Thoracic aorta (tissue), 2 donors: Measurements from ENCODE around the gene SORD. TPM values are rescaled to one million over a fixed set of nuclear protein-coding genes. Genes with fewer than 3 reads are reported as not detected.
"Not testable (repeated sequence)": the region's sequence is repeated elsewhere in the genome, so short reads cannot be mapped to it uniquely, and the experiment has no call there.

Experiments
- ATAC-seq: fragments of 150-250 bp; one replicate; pipeline ENCODE4 v1.8.0; 2017; ENCODE audit warnings: low read depth; ENCODE audit not compliant: insufficient number of reproducible peaks, low FRiP score
- DNase-seq: peaks from one replicate; pipeline ENCODE4 v3.0.0-alpha.2; 2020; ENCODE audit warnings: low spot score
- H3K27ac ChIP-seq, 2 donors: fragments of 200-600 bp; sonication (generic); 1 replicate in 1 of 2; 2 replicates in 1 of 2; pipeline ENCODE4 v1.5.1; 2016; ENCODE audit warnings: mild to moderate bottlenecking in 2 of 2, moderate library complexity in 2 of 2
- H3K27me3 ChIP-seq: fragments of 200-600 bp; sonication (generic); replicated peaks from 2 replicates; pipeline ENCODE4 v1.6.0; 2016; ENCODE audit warnings: mild to moderate bottlenecking; ENCODE audit not compliant: insufficient read depth
- H3K36me3 ChIP-seq: fragments of 200-600 bp; sonication (generic); one replicate; pipeline ENCODE4 v1.5.1; 2016
- H3K4me1 ChIP-seq, 2 donors: fragments of 200-600 bp; sonication (generic); 1 replicate in 1 of 2; 2 replicates in 1 of 2; pipeline versions ENCODE4 v1.5.1 to v1.6.0; 2016; ENCODE audit warnings: low read depth in 2 of 2, mild to moderate bottlenecking in 1 of 2; ENCODE audit not compliant: control insufficient read depth in 1 of 2
- H3K4me3 ChIP-seq: fragments of 200-600 bp; sonication (generic); 2 replicates; pipeline ENCODE4 v1.5.1; 2016; ENCODE audit warnings: mild to moderate bottlenecking
- H3K9me3 ChIP-seq: fragments of 200-600 bp; sonication (generic); 2 replicates; pipeline ENCODE4 v1.5.1; 2016
- total RNA-seq, 2 donors: library from RNA; depleted of rRNA; stranded (reverse); fragments of >200 nt; gene quantifications; one replicate each; pipeline versions ENCODE4 v1.1.0 to v1.2.3, GENCODE V29; 2016
- TF ChIP-seq, protein P1 (sequence below): fragments of 200-600 bp; sonication (generic); IDR thresholded peaks from one replicate; pipeline ENCODE4 v1.5.1; 2019; ENCODE audit warnings: antibody characterized with exemption

SORD gene
- total RNA-seq, 2 donors from 2014 or later, result 6.6 to 10.7 TPM

DNA sequence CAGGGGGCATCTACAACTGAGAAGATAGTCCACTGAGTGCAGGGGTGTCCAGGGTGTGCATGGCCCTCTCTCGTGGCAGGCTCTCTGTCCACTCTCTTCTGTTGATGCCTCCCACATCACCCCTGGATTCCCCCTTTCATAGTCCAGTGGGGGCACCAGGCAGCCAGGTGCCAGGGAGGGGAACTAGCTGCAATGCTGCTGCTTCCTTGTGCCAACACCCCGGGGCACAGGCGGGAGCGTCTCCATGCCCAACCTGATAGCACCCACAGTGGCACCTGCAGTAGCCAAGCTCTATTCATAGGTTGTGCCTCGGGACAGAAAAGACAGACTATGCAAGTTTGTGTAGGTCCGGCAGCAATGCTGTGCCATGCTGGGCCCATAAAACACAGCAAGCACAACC, 79.2 kb downstream of the SORD start:
- no peaks in the 10 kb centered on the region for H3K4me1 ChIP-seq
- H3K9me3 ChIP-seq, result no peaks in the 10 kb centered on the region
- no peaks in the 10 kb centered on the region for H3K27me3 ChIP-seq
- H3K36me3 ChIP-seq, result no peaks in the 10 kb centered on the region
- TF ChIP-seq, protein P1, sequence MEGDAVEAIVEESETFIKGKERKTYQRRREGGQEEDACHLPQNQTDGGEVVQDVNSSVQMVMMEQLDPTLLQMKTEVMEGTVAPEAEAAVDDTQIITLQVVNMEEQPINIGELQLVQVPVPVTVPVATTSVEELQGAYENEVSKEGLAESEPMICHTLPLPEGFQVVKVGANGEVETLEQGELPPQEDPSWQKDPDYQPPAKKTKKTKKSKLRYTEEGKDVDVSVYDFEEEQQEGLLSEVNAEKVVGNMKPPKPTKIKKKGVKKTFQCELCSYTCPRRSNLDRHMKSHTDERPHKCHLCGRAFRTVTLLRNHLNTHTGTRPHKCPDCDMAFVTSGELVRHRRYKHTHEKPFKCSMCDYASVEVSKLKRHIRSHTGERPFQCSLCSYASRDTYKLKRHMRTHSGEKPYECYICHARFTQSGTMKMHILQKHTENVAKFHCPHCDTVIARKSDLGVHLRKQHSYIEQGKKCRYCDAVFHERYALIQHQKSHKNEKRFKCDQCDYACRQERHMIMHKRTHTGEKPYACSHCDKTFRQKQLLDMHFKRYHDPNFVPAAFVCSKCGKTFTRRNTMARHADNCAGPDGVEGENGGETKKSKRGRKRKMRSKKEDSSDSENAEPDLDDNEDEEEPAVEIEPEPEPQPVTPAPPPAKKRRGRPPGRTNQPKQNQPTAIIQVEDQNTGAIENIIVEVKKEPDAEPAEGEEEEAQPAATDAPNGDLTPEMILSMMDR, result no peak
- no peak overlapping the region for H3K27ac ChIP-seq
- ATAC-seq, result no peak
- no peak overlapping the region for H3K4me3 ChIP-seq
- no peak for DNase-seq

DNA sequence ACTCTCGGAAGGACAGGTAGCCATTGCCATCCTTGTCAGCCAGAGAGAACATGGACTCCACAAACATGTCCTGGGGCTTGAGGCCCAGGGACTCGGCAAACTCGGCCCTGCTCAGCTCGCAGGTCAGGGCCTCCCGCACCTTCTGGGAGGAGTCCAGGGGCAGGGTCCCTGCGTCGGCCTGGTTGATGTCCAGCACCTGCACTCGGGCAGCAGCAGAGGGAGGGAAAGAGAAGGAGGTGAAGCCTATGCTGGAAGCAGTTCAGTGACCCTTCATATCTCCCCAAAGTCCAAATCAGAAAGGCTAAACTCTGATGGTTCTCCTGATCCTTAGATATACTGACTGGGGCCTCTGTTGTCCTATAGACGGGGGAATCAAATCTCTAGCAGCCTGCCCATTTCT, 81.2 kb downstream of the SORD start:
- not testable (repeated sequence) for H3K27ac ChIP-seq, H3K36me3 ChIP-seq, H3K4me1 ChIP-seq, DNase-seq, H3K27me3 ChIP-seq, ATAC-seq, H3K9me3 ChIP-seq, H3K4me3 ChIP-seq

DNA sequence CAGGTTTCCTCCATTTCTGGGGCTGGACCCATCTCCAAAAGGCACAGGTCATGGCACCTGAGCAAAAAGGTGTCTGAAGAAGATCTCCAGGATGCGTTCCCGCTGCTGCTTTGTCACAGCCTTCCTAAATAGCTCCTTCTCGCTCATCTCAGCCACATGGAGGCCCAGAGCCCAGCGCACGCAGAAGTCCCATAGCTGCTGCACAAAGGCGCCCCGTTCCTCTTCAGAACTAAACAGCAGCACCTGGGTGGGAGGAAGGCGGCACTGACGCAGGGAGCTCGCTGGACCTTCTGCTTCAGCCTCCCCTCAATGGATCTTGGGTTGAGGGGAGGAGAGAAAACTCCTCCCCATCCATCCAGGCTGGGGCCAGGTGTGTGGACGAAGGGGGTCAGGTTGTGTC, 82.6 kb downstream of the SORD start:
- H3K4me3 ChIP-seq, result no peak overlapping the region
- ATAC-seq, result no peak
- no peaks in the 10 kb centered on the region for H3K9me3 ChIP-seq
- no peaks in the 10 kb centered on the region for H3K36me3 ChIP-seq
- DNase-seq, result no peak
- H3K27ac ChIP-seq, result no peak overlapping the region
- H3K27me3 ChIP-seq, result no peaks in the 10 kb centered on the region
- H3K4me1 ChIP-seq, result no peaks in the 10 kb centered on the region
- TF ChIP-seq, protein P1, result no peak

DNA sequence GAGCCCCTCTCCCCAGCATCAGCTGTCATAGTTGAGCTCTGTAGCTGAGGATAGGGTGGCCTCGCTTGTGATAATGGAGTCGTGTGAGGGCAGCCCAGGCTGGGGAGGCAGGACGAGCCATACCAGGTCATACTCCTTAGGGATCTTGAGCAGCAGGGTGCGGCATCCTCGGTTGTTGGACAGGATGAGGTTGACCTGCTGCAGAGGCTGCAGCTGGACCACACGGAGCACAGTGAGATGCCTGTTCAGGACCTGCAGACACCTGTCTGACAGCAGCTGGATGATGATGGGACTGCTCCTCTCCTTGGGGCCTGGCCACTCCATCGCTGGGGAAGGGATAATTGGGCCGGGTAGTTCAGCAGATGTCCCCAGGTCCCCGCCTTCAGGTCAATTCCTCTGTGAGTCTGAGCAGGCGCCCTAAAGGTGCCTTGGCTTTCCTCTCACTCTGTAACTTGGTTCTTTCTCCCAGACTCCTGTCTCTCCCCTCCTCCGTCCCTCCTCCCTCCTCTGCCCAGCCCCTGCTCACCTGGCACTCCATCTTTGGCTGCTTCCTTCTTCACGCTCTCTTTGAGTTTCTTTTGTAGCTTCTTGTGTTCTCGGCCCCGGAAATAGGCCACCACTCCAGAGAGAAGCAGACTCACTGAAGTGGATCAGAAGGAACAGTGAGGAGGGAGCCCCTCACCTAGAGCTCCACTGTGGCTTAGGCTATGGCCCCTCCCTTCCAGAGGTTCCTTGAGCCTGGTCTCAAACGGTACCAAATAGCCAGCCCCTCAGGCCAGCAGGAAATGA, 83.2 kb downstream of the SORD start:
- no peak for ATAC-seq
- H3K4me1 ChIP-seq, result no peaks in the 10 kb centered on the region
- TF ChIP-seq, protein P1, result no peak
- no peak overlapping the region for H3K27ac ChIP-seq
- DNase-seq, result no peak
- no peaks in the 10 kb centered on the region for H3K36me3 ChIP-seq
- H3K9me3 ChIP-seq, result no peaks in the 10 kb centered on the region
- H3K27me3 ChIP-seq, result no peaks in the 10 kb centered on the region
- H3K4me3 ChIP-seq, result no peak overlapping the region

DNA sequence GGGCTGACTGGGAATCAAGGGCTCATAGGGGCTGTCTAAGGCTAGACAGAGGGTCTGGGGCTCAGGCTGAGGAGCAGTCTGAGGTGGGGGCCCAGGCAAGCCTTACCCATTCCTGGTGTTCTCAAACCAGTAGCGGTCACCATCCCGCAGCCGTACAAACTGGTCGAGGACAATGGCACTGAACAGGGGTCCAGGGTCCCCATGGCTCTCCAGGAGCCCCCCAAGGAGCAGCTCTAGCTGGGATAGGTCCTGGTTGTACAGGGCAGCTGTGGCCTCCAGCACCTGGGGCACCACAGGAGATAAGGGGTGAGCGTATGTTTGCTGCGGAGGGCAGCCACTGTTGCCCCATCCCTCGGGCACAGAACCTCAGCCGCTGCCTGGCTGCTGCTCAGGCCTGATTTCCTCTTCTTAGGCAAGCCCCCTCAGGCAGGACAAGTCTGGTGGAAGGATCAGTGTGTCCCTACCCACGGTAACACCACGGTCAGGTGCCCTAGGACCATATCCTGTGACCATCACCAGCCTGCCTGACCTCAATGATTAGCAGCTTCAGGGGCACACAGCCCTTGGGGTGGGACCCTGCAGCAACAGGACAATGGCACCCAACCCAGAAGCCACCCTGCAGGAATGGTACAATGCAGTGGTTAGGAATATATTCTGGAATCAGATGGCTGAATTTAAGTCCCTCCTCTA, 85.1 kb downstream of the SORD start:
- H3K36me3 ChIP-seq, result no peaks in the 10 kb centered on the region
- peaks cover 5% of the 10 kb centered on the region for H3K27me3 ChIP-seq
- no peak for DNase-seq
- no peaks in the 10 kb centered on the region for H3K9me3 ChIP-seq
- H3K4me3 ChIP-seq, result no peak overlapping the region
- TF ChIP-seq, protein P1, result no peak
- peaks cover 7 to 14% of the 10 kb centered on the region in 2 donors for H3K4me1 ChIP-seq
- H3K27ac ChIP-seq, result no peak overlapping the region
- no peak for ATAC-seq
